ENCODE results near the gene NRP1.

Gene NRP1

DNA sequence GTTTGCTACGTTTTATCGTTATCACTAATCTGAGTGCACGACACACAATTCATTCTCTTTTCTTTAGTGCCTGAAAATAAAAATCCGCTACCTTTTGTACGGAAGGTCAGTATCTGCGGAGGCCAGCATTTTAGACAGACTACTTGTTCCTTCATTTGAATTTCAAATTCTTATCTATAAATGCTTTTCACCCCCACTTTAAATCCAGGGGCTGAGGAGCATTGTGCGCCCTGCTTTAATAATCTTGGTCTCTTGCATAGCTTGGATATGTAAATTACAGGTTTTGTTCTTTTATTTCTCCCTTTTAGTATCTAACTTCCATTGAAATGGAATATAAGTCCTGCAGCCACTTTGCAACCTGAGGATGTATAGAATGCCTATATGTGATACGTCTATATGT is 44.7 kb downstream of the NRP1 start:
- Histone ChIP-seq H3K4me1 (ENCODE audit: insufficient read depth, poor library complexity, severe bottlenecking) (peaks cover 21% of the 10 kb centered on the region), H3K36me3 (ENCODE audit: low read depth) (peaks cover 35% of the 10 kb centered on the region), H3K27me3 (ENCODE audit: insufficient read depth, poor library complexity, severe bottlenecking) (no peaks in the 10 kb centered on the region), H3K27ac (ENCODE audit: poor library complexity, severe bottlenecking) (peak overlapping the region; percentile 93), H3K4me3 (ENCODE audit: severe bottlenecking) (no peak overlapping the region), H3K9me3 (ENCODE audit: severe bottlenecking) (no peaks in the 10 kb centered on the region)
- ATAC-seq (ENCODE audit: low read depth), result no peak
- TF ChIP-seq, protein P1, sequence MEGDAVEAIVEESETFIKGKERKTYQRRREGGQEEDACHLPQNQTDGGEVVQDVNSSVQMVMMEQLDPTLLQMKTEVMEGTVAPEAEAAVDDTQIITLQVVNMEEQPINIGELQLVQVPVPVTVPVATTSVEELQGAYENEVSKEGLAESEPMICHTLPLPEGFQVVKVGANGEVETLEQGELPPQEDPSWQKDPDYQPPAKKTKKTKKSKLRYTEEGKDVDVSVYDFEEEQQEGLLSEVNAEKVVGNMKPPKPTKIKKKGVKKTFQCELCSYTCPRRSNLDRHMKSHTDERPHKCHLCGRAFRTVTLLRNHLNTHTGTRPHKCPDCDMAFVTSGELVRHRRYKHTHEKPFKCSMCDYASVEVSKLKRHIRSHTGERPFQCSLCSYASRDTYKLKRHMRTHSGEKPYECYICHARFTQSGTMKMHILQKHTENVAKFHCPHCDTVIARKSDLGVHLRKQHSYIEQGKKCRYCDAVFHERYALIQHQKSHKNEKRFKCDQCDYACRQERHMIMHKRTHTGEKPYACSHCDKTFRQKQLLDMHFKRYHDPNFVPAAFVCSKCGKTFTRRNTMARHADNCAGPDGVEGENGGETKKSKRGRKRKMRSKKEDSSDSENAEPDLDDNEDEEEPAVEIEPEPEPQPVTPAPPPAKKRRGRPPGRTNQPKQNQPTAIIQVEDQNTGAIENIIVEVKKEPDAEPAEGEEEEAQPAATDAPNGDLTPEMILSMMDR (IDR thresholded peaks at IDR 0.05; ENCODE audit: poor library complexity, severe bottlenecking), result no peak
- DNase-seq (ENCODE audit: low spot score), result no peak

DNA sequence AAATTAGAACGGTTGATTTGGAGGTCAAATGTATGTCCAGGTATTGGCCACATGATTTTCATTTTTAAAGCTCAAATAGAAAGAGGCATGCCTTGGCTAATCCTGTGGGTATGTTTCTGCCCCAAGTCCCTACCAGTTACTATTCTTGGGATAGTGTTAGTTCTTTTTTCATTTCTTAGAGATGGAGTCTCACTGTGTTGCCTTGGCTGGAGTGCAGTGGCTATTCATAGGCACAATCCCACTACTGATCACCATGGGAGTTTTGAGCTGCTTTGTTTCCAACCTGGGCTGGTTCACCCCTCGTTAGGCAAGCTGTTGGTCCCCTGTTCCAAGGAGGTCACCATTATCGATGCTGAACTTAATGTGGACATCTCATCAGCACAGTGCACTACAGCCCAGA is 46.3 kb downstream of the NRP1 start:
- TF ChIP-seq, protein P1 (IDR thresholded peaks at IDR 0.05; ENCODE audit: poor library complexity, severe bottlenecking), result no peak
- peaks cover 45% of the 10 kb centered on the region for H3K36me3 ChIP-seq (ENCODE audit: low read depth)
- no peak overlapping the region for H3K4me3 ChIP-seq (ENCODE audit: severe bottlenecking)
- no peaks in the 10 kb centered on the region for H3K9me3 ChIP-seq (ENCODE audit: severe bottlenecking)
- no peak for ATAC-seq (ENCODE audit: low read depth)
- H3K27ac ChIP-seq (ENCODE audit: poor library complexity, severe bottlenecking), result no peak overlapping the region
- no peaks in the 10 kb centered on the region for H3K27me3 ChIP-seq (ENCODE audit: insufficient read depth, poor library complexity, severe bottlenecking)
- DNase-seq (ENCODE audit: low spot score), result no peak
- peaks cover 21% of the 10 kb centered on the region for H3K4me1 ChIP-seq (ENCODE audit: insufficient read depth, poor library complexity, severe bottlenecking)

- H3K27ac ChIP-seq (ENCODE audit: poor library complexity, severe bottlenecking), result no peak overlapping the region
- TF ChIP-seq, protein P1 (IDR thresholded peaks at IDR 0.05; ENCODE audit: poor library complexity, severe bottlenecking), result no peak
- no peak for DNase-seq (ENCODE audit: low spot score)
- H3K36me3 ChIP-seq (ENCODE audit: low read depth), result peaks cover 46% of the 10 kb centered on the region
- no peak overlapping the region for H3K4me3 ChIP-seq (ENCODE audit: severe bottlenecking)
- no peak for ATAC-seq (ENCODE audit: low read depth)
- no peaks in the 10 kb centered on the region for H3K9me3 ChIP-seq (ENCODE audit: severe bottlenecking)
- H3K27me3 ChIP-seq (ENCODE audit: insufficient read depth, poor library complexity, severe bottlenecking), result no peaks in the 10 kb centered on the region
- H3K4me1 ChIP-seq (ENCODE audit: insufficient read depth, poor library complexity, severe bottlenecking), result peaks cover 15% of the 10 kb centered on the region
Measured at GRCh38 chr10:33287112-33287511, 47.4 kb downstream of the NRP1 start.

DNA sequence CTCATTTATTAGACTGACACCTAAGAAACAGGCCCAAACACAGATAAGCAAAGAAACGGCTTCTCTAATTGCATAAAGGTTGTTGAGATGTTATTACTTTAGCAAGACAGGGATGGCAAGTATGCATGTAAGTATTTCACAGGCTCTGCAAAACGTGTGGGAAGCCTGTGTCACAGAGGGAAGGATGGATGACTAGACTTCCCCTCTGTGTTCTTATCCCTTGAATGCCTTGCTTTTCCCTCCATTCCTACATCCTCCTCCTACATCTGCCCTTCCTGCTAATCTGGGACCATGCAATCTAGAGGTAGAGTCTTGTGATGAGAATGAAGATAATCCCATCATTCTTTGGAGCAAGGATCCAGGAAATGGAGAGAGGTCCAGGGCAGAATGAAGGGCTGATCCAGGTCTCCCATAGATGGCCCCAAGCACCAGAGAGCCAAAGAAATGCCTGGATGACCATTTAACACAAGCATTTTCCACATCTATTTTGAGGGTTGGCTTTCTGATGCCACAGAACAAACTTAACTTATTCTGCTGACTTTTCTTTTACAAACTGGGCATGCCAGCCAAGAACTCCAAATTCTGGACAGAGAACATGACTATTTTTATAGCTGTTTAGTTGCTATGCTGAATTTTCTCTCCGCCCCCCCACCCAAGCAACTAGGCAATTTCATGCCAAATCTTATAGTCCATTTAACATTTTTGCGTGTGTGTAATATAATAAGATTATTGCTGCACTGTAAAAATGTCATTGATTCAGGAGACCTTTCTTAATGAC is 48.1 kb downstream of the NRP1 start:
- peaks cover 8% of the 10 kb centered on the region for H3K4me1 ChIP-seq (ENCODE audit: insufficient read depth, poor library complexity, severe bottlenecking)
- H3K9me3 ChIP-seq (ENCODE audit: severe bottlenecking), result no peaks in the 10 kb centered on the region
- no peak overlapping the region for H3K4me3 ChIP-seq (ENCODE audit: severe bottlenecking)
- peaks cover 49% of the 10 kb centered on the region for H3K36me3 ChIP-seq (ENCODE audit: low read depth)
- DNase-seq (ENCODE audit: low spot score), result no peak
- H3K27me3 ChIP-seq (ENCODE audit: insufficient read depth, poor library complexity, severe bottlenecking), result no peaks in the 10 kb centered on the region
- no peak for ATAC-seq (ENCODE audit: low read depth)
- H3K27ac ChIP-seq (ENCODE audit: poor library complexity, severe bottlenecking), result no peak overlapping the region
- TF ChIP-seq, protein P1 (IDR thresholded peaks at IDR 0.05; ENCODE audit: poor library complexity, severe bottlenecking), result no peak

- peaks cover 45% of the 10 kb centered on the region for H3K36me3 ChIP-seq (ENCODE audit: low read depth)
- DNase-seq (ENCODE audit: low spot score) (no peak), ATAC-seq (ENCODE audit: low read depth) (no peak)
- H3K27me3 ChIP-seq (ENCODE audit: insufficient read depth, poor library complexity, severe bottlenecking), result no peaks in the 10 kb centered on the region
- H3K4me3 ChIP-seq (ENCODE audit: severe bottlenecking), result no peak overlapping the region
- no peak overlapping the region for H3K27ac ChIP-seq (ENCODE audit: poor library complexity, severe bottlenecking)
- TF ChIP-seq, protein P1 (IDR thresholded peaks at IDR 0.05; ENCODE audit: poor library complexity, severe bottlenecking), result no peak
- no peaks in the 10 kb centered on the region for H3K4me1 ChIP-seq (ENCODE audit: insufficient read depth, poor library complexity, severe bottlenecking)
- H3K9me3 ChIP-seq (ENCODE audit: severe bottlenecking), result no peaks in the 10 kb centered on the region
Measured at GRCh38 chr10:33284945-33285344, 49.5 kb downstream of the NRP1 start.
